RPMI7951 (cell line): Measurements from ENCODE around the gene DAD1. TPM values are rescaled to one million over a fixed set of nuclear protein-coding genes. Genes with fewer than 3 reads are reported as not detected.
"Not testable (repeated sequence)": the region's sequence is repeated elsewhere in the genome, so short reads cannot be mapped to it uniquely, and the experiment has no call there.

Experiments
- DNase-seq: peaks from one replicate; pipeline ENCODE4 v3.0.0-alpha.2; 2012; ENCODE audit warnings: low read depth
- total RNA-seq: library from RNA; depleted of rRNA; stranded (reverse); fragments of >200 nt; shearing (Covaris generic); gene quantifications from 2 replicates; pipeline ENCODE4 v1.2.3, GENCODE V29; 2014

DAD1 gene
- total RNA-seq, 1 experiment from 2014 or later = 486 TPM

- peak; percentile 54 for DNase-seq
Observed at GRCh38 chr14:22598896-22599244, 9.8 kb upstream of the DAD1 start.

- peak; percentile 58 for DNase-seq
Observed at GRCh38 chr14:22598099-22598895, 9.3 kb upstream of the DAD1 start, which contains the start of gene ABHD4. ABHD4 (plus strand) TSS chr14:22598300; CDS start chr14:22598307, 7 bp downstream.

- DNase-seq = peak; percentile 8
Observed at GRCh38 chr14:22597771-22598098, 8.7 kb upstream of the DAD1 start.

- DNase-seq = no peak
Observed at GRCh38 chr14:22597265-22597664, 8.2 kb upstream of the DAD1 start.

GRCh38 chr14:22596354-22596879, 7.4 kb upstream of the DAD1 start:
- no peak for DNase-seq

- peak; percentile 56 for DNase-seq
Observed at GRCh38 chr14:22594156-22594716, 5.2 kb upstream of the DAD1 start.

- no peak for DNase-seq
Observed at GRCh38 chr14:22593601-22594000, 4.6 kb upstream of the DAD1 start.

GRCh38 chr14:22593189-22593588, 4.2 kb upstream of the DAD1 start:
- DNase-seq = no peak

GRCh38 chr14:22588526-22589095, 413 bp downstream of the DAD1 start:
- no peak for DNase-seq

- not testable (repeated sequence) for DNase-seq
Observed at GRCh38 chr14:22587677-22588422, 1.2 kb downstream of the DAD1 start.

- DNase-seq = no peak
Observed at GRCh38 chr14:22587247-22587646, 1.8 kb downstream of the DAD1 start.

- DNase-seq = no peak
Observed at GRCh38 chr14:22583994-22584393, 5.0 kb downstream of the DAD1 start.

GRCh38 chr14:22580625-22581024, 8.4 kb downstream of the DAD1 start:
- DNase-seq = no peak

GRCh38 chr14:22579881-22580280, 9.1 kb downstream of the DAD1 start:
- DNase-seq = no peak

GRCh38 chr14:22579236-22579635, 9.8 kb downstream of the DAD1 start:
- DNase-seq = no peak

GRCh38 chr14:22577334-22577908, 11.6 kb downstream of the DAD1 start:
- DNase-seq = no peak

- DNase-seq = no peak
Observed at GRCh38 chr14:22573804-22574203, 15.2 kb downstream of the DAD1 start.

- peak; percentile 56 for DNase-seq
Observed at GRCh38 chr14:22572562-22573058, 16.4 kb downstream of the DAD1 start.

GRCh38 chr14:22570132-22570949, 18.7 kb downstream of the DAD1 start:
- peak; percentile 76 for DNase-seq

GRCh38 chr14:22569737-22570131, 19.3 kb downstream of the DAD1 start:
- DNase-seq = no peak
